Smooth muscle cell (in vitro differentiated cells): ENCODE data around the gene SLC39A2. TPM values are rescaled to one million over a fixed set of nuclear protein-coding genes. Genes with fewer than 3 reads are reported as not detected.
"Not testable (repeated sequence)": the region's sequence is repeated elsewhere in the genome, so short reads cannot be mapped to it uniquely, and the experiment has no call there.

Experiments used
- DNase-seq: peaks from one replicate; lab custom pipeline; 2025; ENCODE audit not compliant: unreplicated experiment; lab: John Stamatoyannopoulos, UW
- H2AFZ ChIP-seq: fragments of 200-600 bp; sonication (generic); 2 replicates; pipeline ENCODE4 v1.6.0; 2016; ENCODE audit warnings: antibody characterized with exemption, low read depth, mild to moderate bottlenecking
- H3F3A ChIP-seq: fragments of 200-600 bp; sonication (generic); 2 replicates; pipeline ENCODE4 v1.6.0; 2017; ENCODE audit warnings: antibody characterized with exemption, low read depth
- H3K27ac ChIP-seq: fragments of 200-600 bp; sonication (generic); 2 replicates; pipeline ENCODE4 v1.5.1; 2016; ENCODE audit warnings: low read depth, mild to moderate bottlenecking
- H3K27me3 ChIP-seq: fragments of 200-600 bp; sonication (generic); 2 replicates; pipeline ENCODE4 v1.6.1; 2016; ENCODE audit warnings: low read depth, mild to moderate bottlenecking
- H3K36me3 ChIP-seq: fragments of 200-600 bp; sonication (generic); 2 replicates; pipeline ENCODE4 v1.5.1; 2016; ENCODE audit warnings: low read depth
- H3K4me1 ChIP-seq: fragments of 200-600 bp; sonication (generic); 2 replicates; pipeline ENCODE4 v1.5.1; 2016; ENCODE audit warnings: low read depth
- H3K4me2 ChIP-seq: fragments of 200-600 bp; sonication (generic); 2 replicates; pipeline ENCODE4 v1.6.0; 2016; ENCODE audit warnings: mild to moderate bottlenecking
- H3K4me3 ChIP-seq: fragments of 200-600 bp; sonication (generic); 2 replicates; pipeline ENCODE4 v1.5.1; 2016; ENCODE audit warnings: mild to moderate bottlenecking
- H3K79me2 ChIP-seq: fragments of 200-600 bp; sonication (generic); 2 replicates; pipeline ENCODE4 v1.6.0; 2016; ENCODE audit warnings: low read depth, mild to moderate bottlenecking
- H3K9ac ChIP-seq: fragments of 200-600 bp; sonication (generic); 2 replicates; pipeline ENCODE4 v1.6.0; 2016; ENCODE audit warnings: low read depth
- H3K9me3 ChIP-seq: fragments of 200-600 bp; sonication (generic); replicated peaks from 2 replicates; pipeline ENCODE4 v1.5.1; 2016; ENCODE audit warnings: low read depth
- H4K20me1 ChIP-seq: fragments of 200-600 bp; sonication (generic); 2 replicates; pipeline ENCODE4 v1.6.0; 2016; ENCODE audit warnings: low read depth
- CTCF ChIP-seq: fragments of 200-600 bp; sonication (generic); IDR thresholded peaks from 2 replicates; pipeline ENCODE4 v1.5.1; 2017; ENCODE audit warnings: borderline replicate concordance, mild to moderate bottlenecking, antibody characterized with exemption; ENCODE audit not compliant: insufficient read depth, poor library complexity, severe bottlenecking
- WGBS: methylation state at CpG from one replicate; pipeline ENCODE4 v1.1.7; 2016; ENCODE audit warnings: low lambda C conversion rate; 5-methylcytosine and 5-hydroxymethylcytosine counted together
- polyA plus RNA-seq: library from polyadenylated mRNA; unstranded; fragments of >200 nt; fragmentation: Nextera tagmentation; extraction: Ambion mirVana; gene quantifications from 2 replicates; pipeline ENCODE4 v1.2.1, GENCODE V29; 2016
- total RNA-seq: library from RNA; depleted of rRNA; stranded (reverse); fragments of >200 nt; gene quantifications from 2 replicates; pipeline ENCODE4 v1.2.3, GENCODE V29; 2014

The SLC39A2 gene
- total and polyA plus RNA-seq, 2 experiments from 2014 or later: 9.1 to 18.7 TPM

DNA sequence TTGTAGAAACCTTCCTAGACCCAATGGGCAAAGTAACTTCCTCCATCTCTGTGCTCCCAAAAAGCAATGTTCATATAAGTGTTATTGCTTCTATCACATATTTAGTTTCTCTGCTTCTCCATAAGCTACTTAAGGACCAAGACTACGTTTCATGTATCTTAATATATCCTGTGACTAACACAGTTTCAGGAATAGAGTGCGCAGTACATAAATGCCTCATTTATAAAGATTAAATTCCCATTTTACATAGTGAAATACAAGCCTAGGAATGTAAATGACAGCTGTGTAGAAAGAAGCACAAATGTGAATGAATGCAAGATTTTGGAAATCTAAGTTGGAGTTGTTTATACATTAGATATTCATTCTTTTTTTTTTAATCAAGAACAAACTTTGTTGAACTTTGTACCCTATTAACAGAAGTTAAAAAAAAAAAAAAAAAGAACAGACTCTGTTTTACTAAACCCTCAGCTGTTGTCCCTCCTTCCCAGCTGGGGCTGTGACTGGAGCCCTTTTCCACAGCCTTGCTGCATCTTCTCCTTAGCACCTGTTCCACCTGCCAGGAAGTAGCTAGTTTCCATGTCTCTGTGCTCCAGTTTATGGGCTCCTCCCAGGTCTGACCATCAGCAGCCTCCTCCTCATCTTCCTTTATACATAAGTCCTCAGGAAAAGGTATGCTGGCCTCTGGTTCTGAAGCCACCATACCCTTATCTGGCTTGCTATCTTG, 16.3 kb upstream of the SLC39A2 start:
- Histone ChIP-seq H3K4me1 (no peaks in the 10 kb centered on the region), H3K4me2 (no peak overlapping the region), H2AFZ (no peak overlapping the region), H4K20me1 (no peaks in the 10 kb centered on the region), H3K9me3 (no peaks in the 10 kb centered on the region), H3K36me3 (no peaks in the 10 kb centered on the region), H3K27me3 (no peaks in the 10 kb centered on the region), H3K79me2 (no peaks in the 10 kb centered on the region), H3K4me3 (no peak overlapping the region), H3K27ac (no peak overlapping the region), H3K9ac (no peak overlapping the region), H3F3A (peaks cover 11% of the 10 kb centered on the region)
- WGBS: 98% methylated on average over 2 of the region's 2 CpGs
- no peak for TF ChIP-seq CTCF
- no peak for DNase-seq

DNA sequence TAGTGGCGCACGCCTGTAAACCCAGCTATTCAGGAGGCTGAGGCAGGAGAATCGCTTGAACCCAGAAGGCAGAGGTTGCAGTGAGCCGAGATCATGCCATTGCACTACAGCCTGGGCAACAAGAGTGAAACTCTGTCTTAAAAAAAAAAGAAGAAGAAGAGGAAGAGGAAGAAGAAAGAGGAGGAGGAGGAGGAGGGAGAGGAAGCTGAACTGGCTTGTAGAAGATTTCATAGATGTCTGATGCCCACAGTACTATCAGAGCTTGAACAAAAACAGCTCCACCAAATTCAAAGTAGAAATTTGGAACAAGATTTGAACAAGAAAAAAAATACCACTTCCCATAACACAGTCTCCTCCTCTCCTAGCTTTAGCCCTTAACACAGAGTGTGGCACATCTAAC, 13.4 kb upstream of the SLC39A2 start:
- 95% methylated on average over 4 of the region's 4 CpGs for WGBS
- not testable (repeated sequence) for H3K27me3 ChIP-seq, H3K9ac ChIP-seq, H2AFZ ChIP-seq, H3K4me1 ChIP-seq, H3K4me3 ChIP-seq, H3K9me3 ChIP-seq, H3K4me2 ChIP-seq, H3K36me3 ChIP-seq, DNase-seq, H4K20me1 ChIP-seq, H3K79me2 ChIP-seq, H3K27ac ChIP-seq
- H3F3A ChIP-seq: peaks cover 16% of the 10 kb centered on the region

DNA sequence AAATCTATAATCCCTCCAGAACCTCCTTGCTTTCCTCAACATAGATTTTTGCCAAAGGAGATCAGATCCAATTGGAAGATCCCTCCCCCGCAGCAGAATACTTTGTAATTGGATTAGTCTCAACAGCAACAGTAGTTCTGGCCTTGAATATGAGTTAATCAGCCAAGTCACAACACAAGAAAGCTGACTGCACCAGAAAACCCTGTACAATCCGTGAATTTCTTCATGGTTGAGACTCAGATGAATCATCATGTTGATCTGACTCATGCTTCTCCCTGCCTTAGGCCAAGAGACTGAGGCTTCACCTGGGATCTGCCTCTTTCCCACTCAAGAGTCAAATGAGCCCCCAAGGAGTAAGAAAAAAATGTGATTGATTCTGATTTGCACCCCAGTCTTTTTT, 12.3 kb upstream of the SLC39A2 start:
- peaks cover 18% of the 10 kb centered on the region for H3K79me2 ChIP-seq
- no peak overlapping the region for H3K4me3 ChIP-seq
- no peaks in the 10 kb centered on the region for H4K20me1 ChIP-seq
- H3K9ac ChIP-seq: no peak overlapping the region
- peaks cover 19% of the 10 kb centered on the region for H3K4me1 ChIP-seq
- H3F3A ChIP-seq: peaks cover 16% of the 10 kb centered on the region
- no peaks in the 10 kb centered on the region for H3K9me3 ChIP-seq
- 17% methylated on average over 2 of the region's 2 CpGs for WGBS
- DNase-seq: no peak
- H3K36me3 ChIP-seq: no peaks in the 10 kb centered on the region
- peak overlapping the region; percentile 90 for H3K27ac ChIP-seq
- no peak overlapping the region for H2AFZ ChIP-seq
- no peaks in the 10 kb centered on the region for H3K27me3 ChIP-seq
- H3K4me2 ChIP-seq: peak overlapping the region; percentile 59
- no peak for TF ChIP-seq CTCF

DNA sequence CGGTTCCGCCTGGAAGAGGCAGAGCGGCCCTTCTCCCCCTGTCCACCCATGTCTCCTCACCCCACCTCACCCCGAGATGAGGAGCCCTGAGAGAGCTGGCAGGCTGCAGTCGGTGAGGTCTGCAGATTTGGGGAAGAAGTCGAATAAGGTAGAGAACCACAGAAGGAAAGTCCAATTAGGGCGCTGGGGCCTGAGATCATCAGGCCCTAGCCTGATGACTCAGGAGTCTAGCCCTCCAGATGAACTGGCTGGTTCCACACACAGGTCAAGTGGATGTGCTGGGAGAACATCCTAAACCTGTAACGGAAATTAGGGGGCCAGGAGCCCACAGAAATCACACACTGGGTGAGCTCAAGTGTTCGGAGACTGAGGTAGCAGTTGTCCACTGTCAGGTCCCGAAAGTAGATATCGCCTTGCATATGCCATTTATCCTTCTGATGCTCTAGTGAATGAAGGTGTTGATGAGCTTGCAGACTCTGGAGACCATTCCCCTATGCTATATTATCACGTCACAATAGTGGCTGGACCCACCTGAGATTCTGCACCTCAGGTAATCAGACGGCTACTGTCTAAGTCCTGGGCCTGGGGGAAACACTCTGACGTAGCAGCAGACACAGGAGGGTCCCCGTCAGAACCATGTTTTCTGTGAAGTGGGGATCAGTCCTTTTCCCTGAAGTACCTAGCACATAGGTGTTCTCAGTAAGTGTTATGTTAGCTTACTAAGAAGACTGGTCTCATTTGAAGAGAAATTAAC, 10.2 kb upstream of the SLC39A2 start:
- Histone ChIP-seq H3K27me3 (no peaks in the 10 kb centered on the region), H3F3A (peaks cover 16% of the 10 kb centered on the region), H3K4me3 (peak overlapping the region; percentile 68), H3K4me1 (peaks cover 21% of the 10 kb centered on the region), H3K27ac (peak overlapping the region; percentile 90), H2AFZ (no peak overlapping the region), H3K4me2 (peak overlapping the region; percentile 90), H3K36me3 (peaks cover 4% of the 10 kb centered on the region), H3K9ac (peak overlapping the region; percentile 40), H4K20me1 (no peaks in the 10 kb centered on the region), H3K9me3 (no peaks in the 10 kb centered on the region), H3K79me2 (peaks cover 39% of the 10 kb centered on the region)
- no peak for DNase-seq
- WGBS: 95% methylated on average over 15 of the region's 15 CpGs
- no peak for TF ChIP-seq CTCF
